ENCODE measurements around the gene LGI2. TPM values are rescaled to one million over a fixed set of nuclear protein-coding genes. Genes with fewer than 3 reads are reported as not detected.

The LGI2 gene
- total RNA-seq, 1 experiment from 2014 or later = not detected

GRCh38 chr4:25062098-25062497 lies 31.4 kb upstream of the LGI2 start:
- no TSS peak for BruUV-seq (replicated peaks)
- no peak for TF ChIP-seq CTCF (IDR thresholded peaks at IDR 0.05; ENCODE audit: unreplicated experiment)
- H3K27ac Mint-ChIP-seq (ENCODE audit: low read depth, unreplicated experiment) = no peak overlapping the region
- POLR2A ChIA-PET = interaction anchor here (0.6 to 1.3 kb wide), 3 partner anchors 13 to 132 kb away, joined by 3 to 4 read pairs (median 3); no protein-coding TSS in a partner anchor
- no peaks in the 10 kb centered on the region for H3K4me1 Mint-ChIP-seq (ENCODE audit: insufficient read depth, unreplicated experiment)
- CTCF ChIA-PET = interaction anchor here (0.5 to 2.1 kb wide), 3 partner anchors 16 to 1171 kb away, joined by 3 to 6 read pairs (median 3); no protein-coding TSS in a partner anchor
- no peaks in the 10 kb centered on the region for H3K36me3 Mint-ChIP-seq (ENCODE audit: insufficient read depth, unreplicated experiment)
- H3K9me3 Mint-ChIP-seq (ENCODE audit: unreplicated experiment) = no peaks in the 10 kb centered on the region
- H3K4me3 Mint-ChIP-seq (ENCODE audit: unreplicated experiment) = no peak overlapping the region
- H3K27me3 Mint-ChIP-seq (ENCODE audit: insufficient read depth, unreplicated experiment) = no peaks in the 10 kb centered on the region
- DNase-seq (ENCODE audit: unreplicated experiment) = no peak
- intact Hi-C loops (cut with micrococcal nuclease) = no loop called here

GRCh38 chr4:25061602-25062001 lies 30.9 kb upstream of the LGI2 start:
- intact Hi-C loops (cut with micrococcal nuclease) = no loop called here
- Mint-ChIP-seq H3K27ac (ENCODE audit: low read depth, unreplicated experiment) (no peak overlapping the region), H3K9me3 (ENCODE audit: unreplicated experiment) (no peaks in the 10 kb centered on the region), H3K4me1 (ENCODE audit: insufficient read depth, unreplicated experiment) (no peaks in the 10 kb centered on the region), H3K36me3 (ENCODE audit: insufficient read depth, unreplicated experiment) (no peaks in the 10 kb centered on the region), H3K4me3 (ENCODE audit: unreplicated experiment) (no peak overlapping the region), H3K27me3 (ENCODE audit: insufficient read depth, unreplicated experiment) (no peaks in the 10 kb centered on the region)
- no TSS peak for BruUV-seq (replicated peaks)
- ChIA-PET CTCF (interaction anchor here (2.1 kb wide), 1 partner anchor 16 kb away, joined by 6 read pairs; no protein-coding TSS in a partner anchor), POLR2A (interaction anchor here (0.6 to 1.3 kb wide), 2 partner anchors 21 to 131 kb away, joined by 3 read pairs; no protein-coding TSS in a partner anchor)
- no peak for TF ChIP-seq CTCF (IDR thresholded peaks at IDR 0.05; ENCODE audit: unreplicated experiment)
- no peak for DNase-seq (ENCODE audit: unreplicated experiment)

GRCh38 chr4:25060963-25061340 lies 30.2 kb upstream of the LGI2 start:
- no peaks in the 10 kb centered on the region for H3K4me1 Mint-ChIP-seq (ENCODE audit: insufficient read depth, unreplicated experiment)
- CTCF ChIA-PET = interaction anchor here (0.6 to 2.1 kb wide), 3 partner anchors 15 to 452 kb away, joined by 3 to 6 read pairs (median 3); no protein-coding TSS in a partner anchor
- no peak for TF ChIP-seq CTCF (IDR thresholded peaks at IDR 0.05; ENCODE audit: unreplicated experiment)

GRCh38 chr4:25060241-25060962 lies 29.7 kb upstream of the LGI2 start:
- no peaks in the 10 kb centered on the region for H3K27me3 Mint-ChIP-seq (ENCODE audit: insufficient read depth, unreplicated experiment)
- TF ChIP-seq CTCF (IDR thresholded peaks at IDR 0.05; ENCODE audit: unreplicated experiment) = no peak
- H3K27ac Mint-ChIP-seq (ENCODE audit: low read depth, unreplicated experiment) = no peak overlapping the region
- intact Hi-C loops (cut with micrococcal nuclease) = no loop called here
- ChIA-PET CTCF (interaction anchor here (0.5 to 2.1 kb wide), 4 partner anchors 9 to 452 kb away, joined by 3 to 6 read pairs (median 3); no protein-coding TSS in a partner anchor), POLR2A (no interaction called here)
- no peaks in the 10 kb centered on the region for H3K4me1 Mint-ChIP-seq (ENCODE audit: insufficient read depth, unreplicated experiment)
- H3K9me3 Mint-ChIP-seq (ENCODE audit: unreplicated experiment) = no peaks in the 10 kb centered on the region
- no TSS peak for BruUV-seq (replicated peaks)
- DNase-seq (ENCODE audit: unreplicated experiment) = no peak
- no peak overlapping the region for H3K4me3 Mint-ChIP-seq (ENCODE audit: unreplicated experiment)
- H3K36me3 Mint-ChIP-seq (ENCODE audit: insufficient read depth, unreplicated experiment) = no peaks in the 10 kb centered on the region

More at GRCh38 chr4:25060963-25061340, 30.2 kb upstream of the LGI2 start:
- POLR2A ChIA-PET = no interaction called here
- DNase-seq (ENCODE audit: unreplicated experiment) = no peak
- Mint-ChIP-seq H3K9me3 (ENCODE audit: unreplicated experiment) (no peaks in the 10 kb centered on the region), H3K27me3 (ENCODE audit: insufficient read depth, unreplicated experiment) (no peaks in the 10 kb centered on the region), H3K4me3 (ENCODE audit: unreplicated experiment) (no peak overlapping the region), H3K27ac (ENCODE audit: low read depth, unreplicated experiment) (no peak overlapping the region), H3K36me3 (ENCODE audit: insufficient read depth, unreplicated experiment) (no peaks in the 10 kb centered on the region)
- intact Hi-C loops (cut with micrococcal nuclease) = no loop called here
- BruUV-seq (replicated peaks) = no TSS peak
